Measurements from ENCODE around the gene BTK. TPM values are rescaled to one million over a fixed set of nuclear protein-coding genes. Genes with fewer than 3 reads are reported as not detected.

Gene BTK
- 1 to 10 TPM in 1 of 2 donors, under 1 TPM in 1; 0.48 to 1.7 TPM for total RNA-seq

GRCh38 chrX:101385795-101386541 is at the start of gene BTK:
Gene BTK (minus strand): TSS chrX:101386191. CDS start chrX:101375284, 10,907 bp downstream.
- no peaks in the 10 kb centered on the region for H3K27me3 Mint-ChIP-seq
- no peak within 1 kb of the TSS for H3K4me3 Mint-ChIP-seq
- no peak within 1 kb of the TSS for H3K27ac Mint-ChIP-seq
- H3K36me3 Mint-ChIP-seq (ENCODE audit: low read depth) = peaks cover 3% of the 10 kb centered on the region
- ATAC-seq (replicated peaks) = no peak
- no peaks in the 10 kb centered on the region for H3K4me1 Mint-ChIP-seq
- H3K9me3 Mint-ChIP-seq = no peaks in the 10 kb centered on the region

- Mint-ChIP-seq H3K36me3 (ENCODE audit: low read depth) (peaks cover 34% of the 10 kb centered on the region), H3K27ac (peak overlapping the region; percentile 89), H3K4me1 (peaks cover 13% of the 10 kb centered on the region), H3K4me3 (peak overlapping the region; percentile 67), H3K9me3 (no peaks in the 10 kb centered on the region), H3K27me3 (no peaks in the 10 kb centered on the region)
- peak; percentile 93 for ATAC-seq (replicated peaks)
Observed at GRCh38 chrX:101430457-101431078, 44.6 kb upstream of the BTK start.

- Mint-ChIP-seq H3K27me3 (no peaks in the 10 kb centered on the region), H3K27ac (peak overlapping the region; percentile 89), H3K4me1 (peaks cover 13% of the 10 kb centered on the region), H3K36me3 (ENCODE audit: low read depth) (peaks cover 37% of the 10 kb centered on the region), H3K4me3 (peak overlapping the region; percentile 67), H3K9me3 (no peaks in the 10 kb centered on the region)
- peak; percentile 93 for ATAC-seq (replicated peaks)
Observed at GRCh38 chrX:101429934-101430333, 43.9 kb upstream of the BTK start.

GRCh38 chrX:101427954-101428353 is 42.0 kb upstream of the BTK start:
- no peak for ATAC-seq (replicated peaks)
- peaks cover 43% of the 10 kb centered on the region for H3K36me3 Mint-ChIP-seq (ENCODE audit: low read depth)
- no peaks in the 10 kb centered on the region for H3K9me3 Mint-ChIP-seq
- H3K27ac Mint-ChIP-seq = no peak overlapping the region
- peaks cover 13% of the 10 kb centered on the region for H3K4me1 Mint-ChIP-seq
- no peaks in the 10 kb centered on the region for H3K27me3 Mint-ChIP-seq
- H3K4me3 Mint-ChIP-seq = no peak overlapping the region

GRCh38 chrX:101419489-101419888 is 33.5 kb upstream of the BTK start:
- peaks cover 1% of the 10 kb centered on the region for H3K36me3 Mint-ChIP-seq (ENCODE audit: low read depth)
- H3K27ac Mint-ChIP-seq = peak overlapping the region; percentile 99
- no peaks in the 10 kb centered on the region for H3K27me3 Mint-ChIP-seq
- no peak for ATAC-seq (replicated peaks)
- no peaks in the 10 kb centered on the region for H3K9me3 Mint-ChIP-seq
- peaks cover 24% of the 10 kb centered on the region for H3K4me1 Mint-ChIP-seq
- H3K4me3 Mint-ChIP-seq = peak overlapping the region; percentile 91

GRCh38 chrX:101417981-101418841 is 32.2 kb upstream of the BTK start:
- Mint-ChIP-seq H3K27ac (peak overlapping the region; percentile 99), H3K9me3 (no peaks in the 10 kb centered on the region), H3K4me1 (peaks cover 24% of the 10 kb centered on the region), H3K36me3 (ENCODE audit: low read depth) (peaks cover 7% of the 10 kb centered on the region), H3K4me3 (peak overlapping the region; percentile 91), H3K27me3 (no peaks in the 10 kb centered on the region)
- ATAC-seq (replicated peaks) = peak; percentile 67

- Mint-ChIP-seq H3K36me3 (ENCODE audit: low read depth) (peaks cover 17% of the 10 kb centered on the region), H3K27me3 (no peaks in the 10 kb centered on the region), H3K4me1 (peaks cover 35% of the 10 kb centered on the region), H3K4me3 (peak overlapping the region; percentile 91), H3K9me3 (no peaks in the 10 kb centered on the region), H3K27ac (peak overlapping the region; percentile 99)
- ATAC-seq (replicated peaks) = no peak
Observed at GRCh38 chrX:101417190-101417589, 31.2 kb upstream of the BTK start.

- Mint-ChIP-seq H3K4me1 (peaks cover 35% of the 10 kb centered on the region), H3K9me3 (no peaks in the 10 kb centered on the region), H3K4me3 (peak overlapping the region; percentile 91), H3K27me3 (no peaks in the 10 kb centered on the region), H3K27ac (peak overlapping the region; percentile 99), H3K36me3 (ENCODE audit: low read depth) (peaks cover 22% of the 10 kb centered on the region)
- ATAC-seq (replicated peaks) = no peak
Observed at GRCh38 chrX:101416691-101417090, 30.7 kb upstream of the BTK start.

GRCh38 chrX:101415180-101416145 is 29.5 kb upstream of the BTK start:
- no peaks in the 10 kb centered on the region for H3K27me3 Mint-ChIP-seq
- peak; percentile 72 for ATAC-seq (replicated peaks)
- peak overlapping the region; percentile 87 for H3K27ac Mint-ChIP-seq

GRCh38 chrX:101411984-101412383 is 26.0 kb upstream of the BTK start:
- H3K4me3 Mint-ChIP-seq = peak overlapping the region; percentile 54
- no peaks in the 10 kb centered on the region for H3K27me3 Mint-ChIP-seq
- H3K9me3 Mint-ChIP-seq = no peaks in the 10 kb centered on the region
- peaks cover 41% of the 10 kb centered on the region for H3K36me3 Mint-ChIP-seq (ENCODE audit: low read depth)
- ATAC-seq (replicated peaks) = no peak
- peaks cover 27% of the 10 kb centered on the region for H3K4me1 Mint-ChIP-seq
- peak overlapping the region; percentile 82 for H3K27ac Mint-ChIP-seq

More at GRCh38 chrX:101415180-101416145, 29.5 kb upstream of the BTK start:
- Mint-ChIP-seq H3K4me1 (peaks cover 39% of the 10 kb centered on the region), H3K9me3 (no peaks in the 10 kb centered on the region), H3K36me3 (ENCODE audit: low read depth) (peaks cover 27% of the 10 kb centered on the region), H3K4me3 (peak overlapping the region; percentile 91)

GRCh38 chrX:101410461-101410860 is 24.5 kb upstream of the BTK start:
- no peaks in the 10 kb centered on the region for H3K9me3 Mint-ChIP-seq
- ATAC-seq (replicated peaks) = no peak
- H3K36me3 Mint-ChIP-seq (ENCODE audit: low read depth) = peaks cover 50% of the 10 kb centered on the region
- H3K27me3 Mint-ChIP-seq = no peaks in the 10 kb centered on the region
- H3K27ac Mint-ChIP-seq = peak overlapping the region; percentile 94
- H3K4me3 Mint-ChIP-seq = peak overlapping the region; percentile 90
- peaks cover 23% of the 10 kb centered on the region for H3K4me1 Mint-ChIP-seq

GRCh38 chrX:101409043-101409442 is 23.1 kb upstream of the BTK start:
- Mint-ChIP-seq H3K36me3 (ENCODE audit: low read depth) (peaks cover 64% of the 10 kb centered on the region), H3K4me3 (peak overlapping the region; percentile 90), H3K9me3 (no peaks in the 10 kb centered on the region), H3K27ac (peak overlapping the region; percentile 94), H3K4me1 (peaks cover 17% of the 10 kb centered on the region), H3K27me3 (no peaks in the 10 kb centered on the region)
- no peak for ATAC-seq (replicated peaks)

GRCh38 chrX:101408532-101408841 is 22.5 kb upstream of the BTK start:
- peak; percentile 55 for ATAC-seq (replicated peaks)
- Mint-ChIP-seq H3K36me3 (ENCODE audit: low read depth) (peaks cover 66% of the 10 kb centered on the region), H3K9me3 (no peaks in the 10 kb centered on the region), H3K4me3 (peak overlapping the region; percentile 90), H3K27ac (peak overlapping the region; percentile 94), H3K4me1 (peaks cover 17% of the 10 kb centered on the region), H3K27me3 (no peaks in the 10 kb centered on the region)
